Progenitor cell of endocrine pancreas (in vitro differentiated cells): ENCODE results near the gene NDUFB3. TPM values are rescaled to one million over a fixed set of nuclear protein-coding genes. Genes with fewer than 3 reads are reported as not detected.
"Not testable (repeated sequence)": the region's sequence is repeated elsewhere in the genome, so short reads cannot be mapped to it uniquely, and the experiment has no call there.

ENCODE experiments used
- DNase-seq: peaks from one replicate; pipeline ENCODE4 v3.0.0; 2021; ENCODE audit warnings: low spot score; ENCODE audit not compliant: unreplicated experiment
- H3K27ac Mint-ChIP-seq: 2 replicates; pipeline ENCODE4 v1.8.0; 2021; ENCODE audit warnings: mild to moderate bottlenecking, moderate library complexity, mixed read lengths
- H3K27me3 Mint-ChIP-seq: 2 replicates; pipeline ENCODE4 v1.8.0; 2021; ENCODE audit warnings: mixed read lengths
- H3K36me3 Mint-ChIP-seq: 2 replicates; pipeline ENCODE4 v1.8.0; 2022; ENCODE audit warnings: mixed read lengths; ENCODE audit not compliant: insufficient read depth
- H3K4me1 Mint-ChIP-seq: 2 replicates; pipeline ENCODE4 v1.8.0; 2021; ENCODE audit warnings: low read depth, mixed read lengths
- H3K4me3 Mint-ChIP-seq: 2 replicates; pipeline ENCODE4 v1.8.0; 2021; ENCODE audit warnings: low read depth, mild to moderate bottlenecking, moderate library complexity, mixed read lengths
- H3K9me3 Mint-ChIP-seq: 2 replicates; pipeline ENCODE4 v1.8.0; 2021; ENCODE audit warnings: low read depth, mixed read lengths
- CTCF ChIP-seq: fragments of 200-600 bp; sonication (generic); IDR thresholded peaks from one replicate; pipeline ENCODE4 v1.5.0; 2021; ENCODE audit warnings: antibody characterized with exemption, mild to moderate bottlenecking; ENCODE audit not compliant: unreplicated experiment
- long read RNA-seq: library from polyadenylated mRNA; unstranded; transcript quantifications from one replicate; pipeline ENCODE4 v2.0.0, GENCODE V29; 2020
- total RNA-seq: library from RNA; stranded (reverse); gene quantifications from 2 replicates; pipeline ENCODE4 v1.2.1, GENCODE V29; 2021

NDUFB3 gene
- 74.7 and 75.7 TPM in 2 replicates for total RNA-seq
- long read RNA-seq, transcript NDUFB3-201 (3 exons, 755 nt) = major isoform, 14 of 20 reads
- long read RNA-seq, partial matches to known transcripts = 2 of 20 reads
- long read RNA-seq, other reads (novel, unspliced or antisense) = 3 of 20 reads

DNA sequence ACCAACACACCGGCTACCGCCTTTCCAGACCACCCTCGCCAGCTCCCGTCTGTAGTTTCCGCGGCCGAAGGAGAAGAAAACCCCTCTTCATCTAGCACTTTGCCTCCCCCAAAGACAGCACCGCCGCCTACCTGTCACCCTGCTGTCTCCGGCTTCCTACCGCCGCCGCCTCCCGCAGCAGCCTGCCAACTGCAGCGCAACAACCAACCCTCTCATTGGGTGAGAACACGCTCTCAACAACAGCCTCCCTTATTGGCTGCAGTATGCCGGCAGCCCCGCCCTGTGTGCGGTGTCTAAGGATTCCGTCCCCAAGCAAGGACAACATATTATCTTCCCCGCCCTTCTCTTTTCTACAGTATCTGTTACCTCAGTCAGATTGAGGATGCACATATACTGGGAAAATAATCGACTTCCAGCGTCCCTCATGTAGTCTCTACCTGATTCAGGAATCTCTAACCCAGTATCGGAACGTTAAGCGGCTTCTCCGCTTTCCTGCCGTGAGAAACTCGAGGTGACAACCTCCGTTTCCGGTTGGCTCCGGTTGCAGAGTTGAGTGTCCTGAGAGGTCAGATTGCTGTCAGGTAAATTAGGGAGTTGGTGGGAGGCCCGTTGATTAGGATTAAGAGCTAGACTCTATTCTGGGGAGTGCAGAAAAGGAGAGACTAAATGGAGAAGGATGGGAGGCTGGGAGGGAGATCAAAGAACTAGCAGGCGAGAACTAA, at the start of gene NDUFB3, which contains the start of gene HYCC2:
NDUFB3 (plus strand) TSS at position 523 of the 722 bp plus-strand sequence. CDS start 6,882 bp downstream, outside the sequence.
HYCC2 (minus strand) TSS at position 193 of the 722 bp plus-strand sequence. CDS start 47,662 bp downstream, outside the sequence.
- DNase-seq = peak; percentile 76
- H3K4me3 Mint-ChIP-seq = peak within 1 kb of the TSS; percentile 90
- peaks cover 24% of the 10 kb centered on the region for H3K4me1 Mint-ChIP-seq
- no peaks in the 10 kb centered on the region for H3K36me3 Mint-ChIP-seq
- TF ChIP-seq CTCF = peak; percentile 31
- peak within 1 kb of the TSS; percentile 96 for H3K27ac Mint-ChIP-seq
- no peaks in the 10 kb centered on the region for H3K9me3 Mint-ChIP-seq
- H3K27me3 Mint-ChIP-seq = no peaks in the 10 kb centered on the region

- Mint-ChIP-seq H3K4me1 (no peaks in the 10 kb centered on the region), H3K4me3 (no peak overlapping the region), H3K27ac (no peak overlapping the region), H3K27me3 (no peaks in the 10 kb centered on the region), H3K9me3 (peaks cover 9% of the 10 kb centered on the region), H3K36me3 (peaks cover 20% of the 10 kb centered on the region)
- no peak for TF ChIP-seq CTCF
- no peak for DNase-seq
Measured at GRCh38 chr2:201024518-201024917, 47.3 kb upstream of the NDUFB3 start.

DNA sequence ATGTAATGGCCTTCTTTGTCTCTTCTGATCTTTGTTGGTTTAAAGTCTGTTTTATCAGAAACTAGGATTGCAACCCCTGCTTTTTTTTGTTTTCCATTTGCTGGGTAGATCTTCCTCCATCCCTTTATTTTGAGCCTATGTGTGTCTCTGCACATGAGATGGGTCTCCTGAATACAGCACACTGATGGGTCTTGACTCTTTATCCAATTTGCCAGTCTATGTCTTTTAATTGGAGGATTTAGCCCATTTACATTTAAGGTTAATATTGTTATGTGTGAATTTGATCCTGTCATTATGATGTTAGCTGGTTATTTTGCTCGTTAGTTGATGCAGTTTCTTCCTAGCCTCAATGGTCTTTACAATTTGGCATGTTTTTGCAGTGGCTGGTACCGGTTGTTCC, 37.4 kb upstream of the NDUFB3 start:
- not testable (repeated sequence) for H3K27ac Mint-ChIP-seq, DNase-seq, H3K4me3 Mint-ChIP-seq, H3K27me3 Mint-ChIP-seq, H3K4me1 Mint-ChIP-seq
- Mint-ChIP-seq H3K36me3 (peaks cover 40% of the 10 kb centered on the region), H3K9me3 (peaks cover 14% of the 10 kb centered on the region)

GRCh38 chr2:201038361-201038760, 33.4 kb upstream of the NDUFB3 start:
- Mint-ChIP-seq H3K9me3 (peaks cover 18% of the 10 kb centered on the region), H3K36me3 (peaks cover 47% of the 10 kb centered on the region)
- H3K4me1 Mint-ChIP-seq, H3K27me3 Mint-ChIP-seq, H3K4me3 Mint-ChIP-seq, DNase-seq, H3K27ac Mint-ChIP-seq: not testable (repeated sequence)

- no peak overlapping the region for H3K4me3 Mint-ChIP-seq
Measured at GRCh38 chr2:201038855-201039254, 32.9 kb upstream of the NDUFB3 start.

More at GRCh38 chr2:201038855-201039254, 32.9 kb upstream of the NDUFB3 start:
- no peaks in the 10 kb centered on the region for H3K27me3 Mint-ChIP-seq
- H3K36me3 Mint-ChIP-seq = peaks cover 47% of the 10 kb centered on the region
- no peak for DNase-seq
- TF ChIP-seq CTCF = no peak
- peak overlapping the region; percentile 79 for H3K27ac Mint-ChIP-seq
- H3K4me1 Mint-ChIP-seq = no peaks in the 10 kb centered on the region
- peaks cover 18% of the 10 kb centered on the region for H3K9me3 Mint-ChIP-seq
